ENCODE results near the gene SNRNP48.

- TF ChIP-seq POLR2AphosphoS5 (IDR thresholded peaks at IDR 0.05; ENCODE audit: insufficient read depth in 1 of 2, low read depth in 1 of 2): no peak
- peak in 2 of 3 experiments; percentile 54 to 57 for TF ChIP-seq CTCF (IDR thresholded peaks at IDR 0.05)
- no peak for TF ChIP-seq POLR2A (IDR thresholded peaks at IDR 0.05)
Observed at GRCh38 chr6:7615611-7616383, 25.8 kb downstream of the SNRNP48 start.

All from vagina (tissue), 2 donors.